NCI-H748 (cell line): ENCODE data around the gene BLACAT1.
A peak's percentile ranks its signal among the peaks of the same experiment; 100 is the strongest.
"Not testable (repeated sequence)": the region's sequence is repeated elsewhere in the genome, so short reads cannot be mapped to it uniquely, and the experiment has no call there.

ENCODE experiments used
- DNase-seq: peaks from one replicate; lab custom pipeline; 2025; ENCODE audit not compliant: unreplicated experiment; lab: John Stamatoyannopoulos, UW

BLACAT1 gene

DNA sequence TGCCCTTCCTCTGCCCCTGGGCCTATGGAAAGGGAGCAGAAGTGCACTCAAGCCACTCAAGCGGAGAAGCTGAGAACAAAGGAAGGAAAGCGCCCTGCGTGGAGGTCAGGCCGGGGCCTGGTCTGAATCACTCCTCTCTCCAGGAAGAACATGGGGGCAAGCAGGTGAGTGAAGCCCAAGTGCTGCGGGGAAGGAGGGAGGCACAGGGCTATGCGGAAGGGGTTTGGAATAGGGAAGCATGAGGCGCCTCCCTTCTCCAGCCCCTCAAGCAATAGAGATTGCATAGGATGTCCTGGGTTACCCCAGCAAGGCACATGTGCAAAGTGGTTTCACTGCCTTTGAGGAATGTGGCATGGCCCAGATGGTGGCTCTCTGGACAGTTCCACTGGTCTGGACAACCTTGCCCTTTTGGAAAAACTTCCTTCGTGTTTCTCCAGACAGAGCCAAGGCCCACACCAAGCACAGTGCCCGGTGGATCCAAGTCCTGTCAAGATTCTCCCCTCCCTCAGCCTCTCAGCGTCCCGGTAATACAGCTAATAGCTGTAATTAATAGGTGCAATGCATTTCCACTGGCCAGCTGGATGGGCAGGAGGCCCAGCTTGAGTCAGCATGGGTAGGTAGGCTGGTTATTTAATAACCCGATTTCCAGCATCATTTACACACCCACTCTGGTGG, 13.7 kb downstream of the BLACAT1 start:
- DNase-seq, result peak; percentile 8

DNA sequence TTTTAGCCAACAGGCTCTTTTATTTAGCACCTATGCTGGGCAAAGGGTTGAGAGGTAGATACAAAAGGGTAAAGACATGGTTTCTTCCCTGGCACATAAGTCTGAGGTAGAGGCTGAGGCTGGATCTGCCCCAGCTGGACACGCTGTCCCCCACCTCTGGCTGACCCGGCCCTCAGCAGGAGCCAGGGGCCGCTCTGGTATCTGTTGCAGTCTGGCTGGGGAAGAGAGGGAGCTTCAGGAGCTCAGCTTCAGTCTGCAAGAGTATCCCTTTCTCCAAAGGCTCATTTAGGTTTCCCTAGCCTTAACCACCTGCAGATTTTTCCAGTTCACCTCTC, 14.2 kb downstream of the BLACAT1 start:
- no peak for DNase-seq

DNA sequence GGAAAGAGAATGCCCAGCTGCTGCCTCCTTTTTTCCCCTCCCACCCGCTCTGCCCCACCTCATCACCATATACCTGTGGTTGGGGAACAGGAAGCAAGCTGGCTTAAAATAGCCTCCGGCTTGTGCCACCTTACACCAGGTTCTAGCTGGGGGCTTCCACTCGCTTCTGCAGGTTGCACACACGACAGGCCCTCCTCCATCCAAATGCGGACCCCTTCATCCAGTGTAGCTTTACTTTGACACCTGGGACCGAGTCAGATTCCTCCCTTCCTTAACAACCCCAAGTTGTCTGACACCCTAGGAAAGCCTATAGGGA, 14.6 kb downstream of the BLACAT1 start:
- no peak for DNase-seq

DNA sequence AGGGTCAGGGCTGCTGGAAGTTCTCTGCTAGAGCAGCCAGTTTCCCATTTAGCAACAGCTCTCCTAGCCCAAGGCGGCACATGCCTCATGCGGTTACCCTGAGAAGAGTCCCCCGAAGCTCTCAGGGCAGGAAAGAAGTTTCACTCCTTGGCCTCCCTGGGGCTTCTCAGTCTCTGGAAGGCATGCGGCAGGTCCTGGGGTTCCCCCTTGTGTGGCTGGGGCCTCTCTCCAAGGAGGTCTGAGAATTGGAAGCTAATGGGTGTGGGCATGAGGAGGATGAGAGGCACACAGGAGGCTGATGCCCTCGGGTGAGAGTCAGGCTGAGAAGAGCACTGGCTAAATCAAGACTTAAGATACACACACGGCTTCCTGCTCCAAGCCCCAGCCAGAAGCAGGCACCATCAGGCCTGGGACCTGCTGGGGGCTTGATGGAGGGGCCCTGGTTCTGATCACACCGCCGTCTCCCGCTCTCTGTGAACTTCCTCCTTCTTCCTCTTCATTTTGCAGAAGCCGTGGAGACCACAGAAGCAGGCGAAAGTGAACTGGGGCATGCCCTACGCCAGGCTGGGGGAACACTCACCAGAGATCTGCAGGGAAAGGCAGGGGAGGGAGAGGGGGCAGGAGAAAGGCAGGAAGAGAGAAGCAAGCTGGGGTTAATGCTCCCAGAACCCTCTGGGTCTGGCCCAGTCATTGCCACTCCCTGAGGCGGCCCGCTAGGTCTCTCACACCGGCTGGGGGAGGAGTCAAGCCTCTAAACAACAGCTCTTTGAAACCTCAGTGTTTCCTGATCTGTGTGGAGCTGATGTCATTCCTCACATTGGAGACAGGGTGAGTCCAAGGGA, 15.1 kb downstream of the BLACAT1 start:
- peak; percentile 51 for DNase-seq

DNA sequence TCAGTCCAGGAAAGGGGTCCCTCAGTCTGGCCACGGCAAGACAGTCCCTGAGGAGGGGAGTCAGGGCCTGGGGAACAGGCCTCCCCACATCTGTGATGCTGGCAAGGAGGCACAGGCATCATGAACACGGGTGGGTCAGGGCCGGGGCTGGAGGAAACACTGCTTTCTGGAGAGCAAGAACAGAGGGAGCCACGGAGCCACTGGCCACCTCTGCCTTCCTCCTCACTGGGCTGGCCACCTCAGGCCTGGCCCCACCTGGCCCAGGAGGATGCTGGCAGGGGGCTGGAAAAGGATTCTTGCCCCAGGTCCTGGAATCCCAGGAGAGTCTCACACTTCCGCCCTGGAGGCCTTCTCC, 15.7 kb downstream of the BLACAT1 start:
- no peak for DNase-seq

DNA sequence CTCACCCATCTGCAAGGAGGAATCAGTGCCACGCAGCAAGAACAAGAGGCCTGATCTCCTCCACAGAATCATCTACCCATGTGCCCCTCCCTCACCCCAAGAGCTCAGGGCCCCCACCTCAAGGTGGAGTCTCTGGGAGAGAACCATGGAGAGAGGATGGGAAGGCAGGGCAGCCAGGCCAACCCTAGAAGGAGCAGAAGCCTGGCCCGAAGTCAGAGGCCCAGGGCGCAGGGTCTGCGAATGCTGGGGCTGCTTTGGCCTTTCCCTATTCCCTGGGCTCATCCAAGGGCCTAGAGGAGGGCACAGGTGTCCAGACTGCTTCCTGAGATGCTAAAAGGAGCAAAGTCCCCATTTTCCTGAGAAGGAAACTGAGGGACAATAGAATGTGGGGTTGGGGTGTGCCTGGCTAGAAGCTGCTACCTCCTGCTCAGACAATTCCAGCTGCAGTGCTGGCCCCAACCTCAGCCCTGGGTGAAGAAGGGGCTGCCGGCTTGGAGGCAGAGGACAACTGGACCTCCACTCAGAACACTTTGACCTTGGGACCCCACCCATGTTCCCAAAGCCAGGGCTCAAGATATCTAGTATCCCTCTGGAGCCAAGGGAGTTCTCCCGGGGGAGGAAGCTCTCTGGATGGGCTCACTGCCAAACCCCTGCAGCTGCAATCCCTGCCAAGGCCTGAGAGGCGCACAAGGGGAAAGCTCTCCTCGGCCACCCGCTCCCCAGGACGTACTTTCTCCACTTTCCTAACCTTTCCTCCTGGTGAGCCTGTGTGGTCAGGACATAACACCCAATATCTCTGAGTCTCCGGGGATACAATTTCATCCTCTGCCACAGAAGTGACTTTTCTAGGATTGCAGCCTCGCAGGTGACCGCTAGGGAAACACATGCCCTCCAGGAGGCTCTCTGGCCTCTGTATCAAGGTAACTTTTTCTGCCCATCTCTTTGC, 17.4 kb downstream of the BLACAT1 start:
- DNase-seq, result peak; percentile 34

DNA sequence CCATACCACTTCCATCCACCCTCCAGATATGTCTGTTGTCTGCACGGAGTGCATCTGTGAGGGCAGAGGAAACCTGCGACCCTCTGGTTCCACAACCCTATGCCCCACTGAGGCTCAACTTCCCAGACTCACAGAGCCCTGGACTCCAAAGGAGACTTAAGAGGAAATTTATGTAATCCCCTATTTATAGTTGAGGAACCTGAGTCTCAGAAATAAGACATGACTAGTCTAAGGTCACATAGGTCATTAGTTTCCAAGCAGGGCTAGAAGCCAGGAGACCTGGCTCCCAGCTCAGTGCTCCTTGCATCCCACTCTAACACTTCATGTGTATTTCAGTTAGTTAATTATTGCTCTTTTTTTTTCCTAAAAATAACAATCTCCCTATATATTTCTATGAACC, 18.3 kb downstream of the BLACAT1 start:
- DNase-seq, result no peak

DNA sequence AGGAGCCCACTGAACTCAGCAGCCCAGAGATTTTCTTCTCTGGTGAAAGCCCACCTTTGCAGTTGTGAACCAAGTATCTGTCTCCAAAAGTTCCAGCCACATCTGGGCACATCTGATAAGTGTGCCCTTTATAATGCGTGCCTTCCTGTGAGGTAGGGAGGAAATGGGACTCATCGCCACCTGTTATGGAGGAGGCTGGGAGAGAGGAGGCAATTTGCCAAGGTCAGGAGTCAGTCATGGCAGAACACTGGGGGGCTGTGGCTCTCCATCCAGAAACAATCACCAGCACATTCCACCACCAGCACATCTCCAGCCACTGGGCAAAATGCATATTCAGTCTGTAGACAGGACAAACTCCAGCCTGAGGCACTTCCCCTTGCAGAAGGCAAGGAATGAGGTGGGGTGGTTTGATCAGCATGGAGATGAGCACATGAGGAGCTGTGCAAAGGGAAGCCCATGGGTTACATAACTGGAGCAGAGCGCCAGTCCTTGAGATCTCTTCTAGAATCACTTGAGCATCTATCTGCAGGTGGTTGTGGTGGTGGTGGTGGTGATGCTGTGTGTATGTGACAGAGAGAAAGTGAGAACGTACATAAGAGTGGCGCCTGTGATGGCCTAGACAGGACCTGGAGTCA, 19.0 kb downstream of the BLACAT1 start:
- no peak for DNase-seq

DNA sequence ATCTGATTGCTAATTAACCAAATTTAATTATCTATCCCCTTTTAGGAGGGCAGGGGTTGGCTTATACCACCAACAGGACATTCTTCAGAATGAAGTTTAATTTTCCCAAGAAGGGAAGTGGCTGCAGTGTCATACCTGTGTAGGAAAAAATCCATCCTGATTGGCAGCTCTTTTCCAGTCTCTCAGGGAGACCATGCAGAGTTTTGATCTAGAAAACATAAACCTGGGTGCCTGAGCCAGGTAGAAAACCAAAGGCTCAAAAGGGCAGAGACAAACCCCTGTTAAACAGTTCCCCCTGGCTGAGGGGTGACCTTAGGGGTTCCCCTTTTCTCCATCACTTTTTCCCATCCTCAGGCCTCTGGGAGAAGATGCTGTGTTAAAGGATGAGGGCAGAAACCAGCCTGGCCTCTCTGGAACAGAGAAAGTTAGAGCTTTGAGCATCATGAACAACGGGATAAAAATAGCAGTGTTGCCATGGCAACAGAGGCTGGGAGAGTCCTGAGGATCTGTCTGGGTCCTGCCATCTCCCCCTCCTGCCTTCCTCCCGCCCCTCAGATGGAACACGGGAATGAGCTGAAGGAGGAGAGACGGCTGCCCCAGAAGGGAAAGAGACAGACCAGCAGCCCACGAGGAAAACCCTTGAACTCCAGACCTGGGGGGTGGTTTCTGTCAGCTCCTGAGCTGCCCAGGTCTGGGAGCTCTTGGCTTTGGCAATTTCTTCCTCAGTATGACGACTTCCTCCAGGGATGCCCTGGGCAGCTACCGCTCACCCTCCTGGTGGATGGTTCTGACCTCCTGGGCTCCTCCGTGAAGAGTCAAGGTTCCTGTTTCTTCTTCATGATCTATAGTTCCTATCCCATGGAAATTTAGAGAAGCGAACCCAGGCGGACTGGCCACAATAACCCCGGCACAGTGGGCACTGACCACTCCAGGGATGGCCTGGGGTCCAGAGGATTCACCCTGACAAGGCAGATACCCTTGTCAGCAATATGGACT, 20.0 kb downstream of the BLACAT1 start:
- DNase-seq, result peak; percentile 64

DNA sequence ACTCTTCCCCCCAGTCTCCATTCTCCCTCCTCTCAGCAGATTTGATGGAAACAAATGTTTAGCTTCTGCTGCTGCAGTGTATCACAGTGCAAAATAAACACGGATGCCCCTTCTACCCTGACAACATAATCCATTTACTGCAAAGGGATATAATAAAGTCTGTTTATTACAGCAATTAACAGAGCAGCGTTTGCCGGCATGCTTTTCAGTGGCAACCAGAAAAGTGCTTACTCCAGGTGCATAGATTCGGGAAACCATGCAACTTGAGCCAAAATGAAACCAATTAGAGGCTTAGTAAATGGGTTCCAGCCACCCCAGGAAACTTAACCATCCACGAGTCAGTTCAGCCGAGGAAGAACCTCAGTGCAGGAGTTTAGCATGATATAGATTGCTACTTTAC, 21.1 kb downstream of the BLACAT1 start:
- peak; percentile 92 for DNase-seq

DNA sequence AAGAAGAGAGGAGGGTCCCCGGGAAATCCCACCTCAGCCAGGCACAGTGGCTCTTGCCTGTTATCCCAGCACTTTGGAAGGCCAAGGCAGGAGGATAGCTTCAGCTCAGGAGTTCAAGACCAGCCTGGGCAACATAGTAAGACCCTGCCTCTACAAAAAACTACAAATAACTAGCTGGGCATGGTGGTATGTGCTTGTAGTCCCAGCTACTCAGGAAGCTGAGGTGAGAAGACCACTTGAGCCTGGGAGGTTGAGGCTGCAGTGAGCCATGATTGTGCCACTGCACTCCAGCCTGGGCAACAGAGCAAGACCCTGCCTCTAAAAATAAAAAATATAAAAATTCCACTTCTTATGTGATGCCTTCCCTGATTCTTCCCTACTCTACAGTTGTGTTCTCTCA, 23.2 kb downstream of the BLACAT1 start:
- DNase-seq, result not testable (repeated sequence)

DNA sequence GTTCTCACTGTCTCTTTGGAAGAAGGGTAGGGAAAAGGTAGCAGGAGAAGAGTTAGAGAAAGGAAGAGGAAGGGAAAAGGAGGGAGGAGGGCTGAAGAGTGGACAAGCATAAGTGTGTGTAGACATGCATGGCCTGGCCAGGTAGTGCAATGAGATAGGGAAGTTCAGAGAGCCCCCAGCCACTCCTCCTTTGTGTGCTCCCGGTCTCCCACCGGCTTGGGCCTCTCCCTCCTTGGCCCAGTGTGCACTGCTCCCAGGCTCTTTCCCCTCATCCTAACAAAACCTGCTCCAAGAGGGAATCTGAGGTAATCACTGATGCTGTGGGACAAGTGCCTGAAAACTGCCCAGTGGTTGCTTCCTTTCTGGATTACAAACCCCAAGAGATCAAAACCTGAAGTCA, 23.7 kb downstream of the BLACAT1 start:
- DNase-seq, result no peak

DNA sequence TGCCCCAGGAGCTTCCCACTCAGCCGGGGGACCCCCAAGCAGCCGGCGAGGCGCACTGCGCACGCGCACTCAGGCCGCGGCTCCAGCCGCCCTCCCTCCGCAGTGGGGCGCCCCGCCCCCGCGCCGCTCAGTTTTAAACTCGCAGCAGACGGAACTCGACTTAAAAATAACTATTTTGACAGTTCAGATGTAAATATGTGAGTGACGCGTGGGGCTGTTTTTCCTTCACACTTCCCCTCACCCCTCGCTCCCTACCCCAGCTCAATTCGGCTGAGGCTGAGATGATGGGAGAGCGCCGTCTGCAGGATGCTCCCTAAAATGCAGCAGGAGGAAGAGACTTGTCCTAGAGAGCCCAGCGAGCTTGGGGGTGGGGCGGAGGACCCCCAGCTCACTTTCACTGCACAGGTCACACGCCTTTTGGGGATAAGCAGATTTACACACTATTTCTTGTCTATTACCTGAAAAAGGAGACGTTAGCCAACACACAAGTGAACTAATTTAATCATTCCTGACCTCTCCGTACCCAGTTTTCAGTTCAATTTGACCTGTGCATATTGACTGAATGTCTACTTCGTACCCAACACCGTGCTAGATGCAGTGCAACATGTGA, 25.0 kb downstream of the BLACAT1 start:
- DNase-seq, result no peak

DNA sequence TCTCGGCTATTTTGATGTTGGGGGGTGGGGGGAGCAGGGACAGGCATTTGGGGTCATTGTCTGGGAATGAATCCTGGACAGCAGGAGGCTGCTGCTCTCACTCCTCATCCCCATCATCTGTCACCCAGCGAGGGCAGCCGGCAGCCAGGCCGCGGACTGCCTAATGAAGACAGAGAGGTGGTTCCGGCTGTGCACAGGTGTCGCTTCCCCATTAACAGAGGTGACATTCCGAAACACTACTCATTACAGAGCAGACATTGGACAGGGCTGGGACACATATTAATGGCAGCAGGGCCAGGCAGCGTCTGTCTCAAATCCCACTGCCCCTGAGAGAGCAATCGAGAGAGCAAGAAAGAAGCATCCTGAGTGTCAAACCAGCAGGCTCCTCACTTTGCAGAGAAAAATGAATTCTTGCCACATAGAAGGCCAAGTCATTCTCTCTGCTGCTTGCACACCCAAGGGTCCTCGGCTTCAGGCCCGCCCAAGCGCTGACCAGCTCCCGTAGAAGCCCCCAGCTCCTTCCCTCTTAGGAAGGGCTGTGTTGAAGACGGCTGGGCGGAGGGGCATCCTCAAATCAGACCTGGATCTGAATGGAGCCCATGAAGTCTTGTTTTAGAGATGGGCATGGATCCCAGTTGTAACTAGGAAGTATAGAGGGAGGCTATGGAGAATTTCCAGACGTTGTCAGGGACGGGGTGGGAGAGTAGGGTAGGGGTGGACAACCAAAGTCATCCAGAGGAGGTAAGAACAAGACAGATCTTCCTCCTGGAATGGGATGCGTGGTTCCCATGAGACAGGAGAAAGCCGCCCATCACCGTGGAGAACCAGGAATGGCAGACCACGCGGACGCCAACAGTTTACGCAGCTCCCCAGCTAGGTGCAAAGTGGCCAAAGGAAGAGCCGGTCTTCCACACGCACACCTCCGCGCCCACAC, 25.8 kb downstream of the BLACAT1 start:
- no peak for DNase-seq

DNA sequence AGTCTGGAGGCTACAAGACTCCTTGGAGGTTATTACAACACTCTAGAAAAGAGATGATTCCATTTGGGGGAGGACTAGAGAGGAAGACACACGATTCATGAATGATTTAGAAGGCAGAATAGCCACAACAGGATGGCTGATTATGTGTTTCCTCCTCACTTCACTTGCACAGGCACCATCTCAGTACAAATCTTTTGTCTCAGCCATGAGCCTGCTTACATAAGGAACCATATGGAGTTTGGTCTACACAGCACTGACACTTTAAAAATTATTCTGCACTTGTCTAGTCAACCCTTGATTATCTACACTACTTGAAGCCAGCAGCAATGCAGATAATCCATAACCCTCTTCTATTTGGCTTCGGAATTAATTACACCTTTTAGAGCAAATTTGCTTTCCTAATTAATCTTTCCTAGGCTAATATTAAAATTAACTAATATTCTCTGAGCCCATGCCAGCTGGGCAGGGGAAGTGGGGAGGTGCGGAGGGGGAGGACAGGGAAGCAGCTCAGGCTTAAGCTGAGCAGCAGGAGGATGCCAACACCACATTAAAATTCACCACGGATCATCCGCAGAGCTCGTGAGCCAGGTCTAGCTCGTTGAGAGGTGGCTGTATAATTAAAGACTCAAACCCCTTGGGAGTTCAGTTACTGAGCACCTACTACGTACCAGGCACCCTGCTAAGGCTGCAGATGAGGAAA, 30.8 kb downstream of the BLACAT1 start:
- DNase-seq, result peak; percentile 2

DNA sequence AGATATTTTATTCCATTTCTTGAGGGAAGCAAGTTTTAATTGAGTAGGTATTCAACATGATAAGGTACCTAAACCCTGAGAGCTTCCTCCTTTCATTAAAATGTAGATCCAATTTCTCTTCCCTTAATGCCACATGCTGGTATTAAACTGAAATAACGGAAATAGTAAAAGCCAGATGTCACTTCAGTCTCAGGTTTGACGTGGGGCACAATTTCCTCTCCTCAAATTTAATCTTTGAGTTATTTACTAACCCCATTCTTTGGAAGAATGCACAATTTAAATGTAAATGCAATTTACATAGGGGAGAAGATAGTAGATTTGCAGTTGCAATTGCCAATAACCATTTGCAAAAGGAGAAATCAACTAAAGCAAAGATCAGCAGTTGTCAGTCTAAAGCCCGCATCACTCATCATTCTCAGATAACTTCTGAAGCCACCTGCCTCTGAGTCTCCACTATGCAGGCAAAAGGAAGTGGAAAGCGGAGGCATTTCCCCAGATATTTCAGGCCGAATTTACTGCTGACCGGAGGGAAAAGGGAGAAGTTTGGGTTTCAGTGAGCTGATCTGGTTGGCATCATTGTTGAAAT, 31.9 kb downstream of the BLACAT1 start:
- no peak for DNase-seq

DNA sequence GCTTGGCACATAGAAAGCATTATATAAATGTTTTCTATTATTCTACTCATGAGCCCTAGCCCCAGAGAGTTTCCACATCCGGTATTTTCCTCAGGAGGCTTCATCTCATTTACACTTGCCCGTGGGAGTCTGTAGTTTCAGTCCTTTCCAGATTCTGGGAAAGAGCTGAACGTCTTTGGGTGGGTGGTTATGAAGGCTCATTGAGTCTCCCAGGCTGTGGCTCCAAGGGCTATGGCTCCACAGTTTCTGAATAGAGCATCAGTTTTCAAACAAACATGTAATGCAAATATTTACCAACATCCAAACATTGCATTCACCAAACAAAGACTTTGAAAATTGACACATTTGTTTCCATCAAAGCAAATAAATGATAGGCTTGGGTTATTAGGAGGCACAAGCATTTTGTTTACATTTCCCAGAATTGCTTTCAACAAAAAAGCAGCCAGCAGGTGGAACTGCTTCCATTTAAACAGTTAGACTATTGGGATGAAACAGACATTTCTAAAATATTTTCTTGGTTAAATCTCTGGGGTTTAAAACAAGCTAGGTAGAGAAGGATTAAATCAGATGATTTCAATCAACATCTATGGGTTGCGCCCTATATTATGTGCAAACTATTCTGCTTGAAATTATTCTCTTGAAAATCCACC, 32.7 kb downstream of the BLACAT1 start:
- DNase-seq, result peak; percentile 93
